ENCODE measurements around the gene NUMB. TPM values are rescaled to one million over a fixed set of nuclear protein-coding genes. Genes with fewer than 3 reads are reported as not detected.

NUMB gene
- total RNA-seq, 1 experiment from 2014 or later, result 75.2 TPM

GRCh38 chr14:73325063-73325462, 133.3 kb downstream of the NUMB start:
- TF ChIP-seq, protein P1, sequence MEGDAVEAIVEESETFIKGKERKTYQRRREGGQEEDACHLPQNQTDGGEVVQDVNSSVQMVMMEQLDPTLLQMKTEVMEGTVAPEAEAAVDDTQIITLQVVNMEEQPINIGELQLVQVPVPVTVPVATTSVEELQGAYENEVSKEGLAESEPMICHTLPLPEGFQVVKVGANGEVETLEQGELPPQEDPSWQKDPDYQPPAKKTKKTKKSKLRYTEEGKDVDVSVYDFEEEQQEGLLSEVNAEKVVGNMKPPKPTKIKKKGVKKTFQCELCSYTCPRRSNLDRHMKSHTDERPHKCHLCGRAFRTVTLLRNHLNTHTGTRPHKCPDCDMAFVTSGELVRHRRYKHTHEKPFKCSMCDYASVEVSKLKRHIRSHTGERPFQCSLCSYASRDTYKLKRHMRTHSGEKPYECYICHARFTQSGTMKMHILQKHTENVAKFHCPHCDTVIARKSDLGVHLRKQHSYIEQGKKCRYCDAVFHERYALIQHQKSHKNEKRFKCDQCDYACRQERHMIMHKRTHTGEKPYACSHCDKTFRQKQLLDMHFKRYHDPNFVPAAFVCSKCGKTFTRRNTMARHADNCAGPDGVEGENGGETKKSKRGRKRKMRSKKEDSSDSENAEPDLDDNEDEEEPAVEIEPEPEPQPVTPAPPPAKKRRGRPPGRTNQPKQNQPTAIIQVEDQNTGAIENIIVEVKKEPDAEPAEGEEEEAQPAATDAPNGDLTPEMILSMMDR (IDR thresholded peaks at IDR 0.05; ENCODE audit: unreplicated experiment), result no peak

DNA sequence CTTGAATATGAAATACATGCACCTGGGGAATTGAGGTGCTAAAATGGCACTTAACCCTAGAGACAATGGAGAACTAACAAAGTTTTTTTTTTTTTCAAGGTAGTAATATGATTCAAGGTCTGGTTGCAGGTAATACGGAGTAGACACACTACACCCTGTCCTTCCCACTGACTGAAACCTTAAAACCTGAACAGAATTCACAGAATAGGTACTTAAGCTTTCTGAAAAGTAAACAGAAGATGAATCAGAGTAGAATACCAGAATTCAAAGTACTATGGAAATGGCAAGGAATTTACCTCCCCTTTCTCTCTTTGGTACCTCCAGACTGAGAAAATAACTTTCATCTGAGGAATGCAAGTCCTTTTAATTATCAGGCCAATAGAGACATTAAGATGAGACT, 133.8 kb downstream of the NUMB start:
- DNase-seq, result no peak
- H3K4me1 Mint-ChIP-seq (ENCODE audit: low read depth, unreplicated experiment), result peaks cover 13% of the 10 kb centered on the region
- intact Hi-C loops (cut with micrococcal nuclease; ENCODE audit: unreplicated experiment), result no loop called here
- no peaks in the 10 kb centered on the region for H3K36me3 Mint-ChIP-seq (ENCODE audit: insufficient read depth, unreplicated experiment)
- no peak overlapping the region for H3K4me3 Mint-ChIP-seq (ENCODE audit: low read depth, unreplicated experiment)
- TF ChIP-seq, protein P1 (IDR thresholded peaks at IDR 0.05; ENCODE audit: unreplicated experiment), result no peak
- H3K27ac Mint-ChIP-seq (ENCODE audit: unreplicated experiment), result no peak overlapping the region
- H3K9me3 Mint-ChIP-seq (ENCODE audit: low read depth, unreplicated experiment), result no peaks in the 10 kb centered on the region
- H3K27me3 Mint-ChIP-seq (ENCODE audit: unreplicated experiment), result no peaks in the 10 kb centered on the region
- BruUV-seq (replicated peaks), result no TSS peak
- CTCF ChIA-PET, result no interaction called here

More at GRCh38 chr14:73325063-73325462, 133.3 kb downstream of the NUMB start:
- H3K27me3 Mint-ChIP-seq (ENCODE audit: unreplicated experiment), result no peaks in the 10 kb centered on the region
- DNase-seq, result no peak
- H3K27ac Mint-ChIP-seq (ENCODE audit: unreplicated experiment), result no peak overlapping the region
- H3K36me3 Mint-ChIP-seq (ENCODE audit: insufficient read depth, unreplicated experiment), result no peaks in the 10 kb centered on the region
- peaks cover 13% of the 10 kb centered on the region for H3K4me1 Mint-ChIP-seq (ENCODE audit: low read depth, unreplicated experiment)
- BruUV-seq (replicated peaks), result no TSS peak
- CTCF ChIA-PET, result no interaction called here
- H3K4me3 Mint-ChIP-seq (ENCODE audit: low read depth, unreplicated experiment), result no peak overlapping the region
- no peaks in the 10 kb centered on the region for H3K9me3 Mint-ChIP-seq (ENCODE audit: low read depth, unreplicated experiment)
- intact Hi-C loops (cut with micrococcal nuclease; ENCODE audit: unreplicated experiment), result no loop called here

- no peaks in the 10 kb centered on the region for H3K9me3 Mint-ChIP-seq (ENCODE audit: low read depth, unreplicated experiment)
- H3K27ac Mint-ChIP-seq (ENCODE audit: unreplicated experiment), result no peak overlapping the region
- BruUV-seq (replicated peaks), result no TSS peak
- intact Hi-C loops (cut with micrococcal nuclease; ENCODE audit: unreplicated experiment), result no loop called here
- CTCF ChIA-PET, result no interaction called here
- H3K4me1 Mint-ChIP-seq (ENCODE audit: low read depth, unreplicated experiment), result peaks cover 13% of the 10 kb centered on the region
- H3K36me3 Mint-ChIP-seq (ENCODE audit: insufficient read depth, unreplicated experiment), result no peaks in the 10 kb centered on the region
- H3K27me3 Mint-ChIP-seq (ENCODE audit: unreplicated experiment), result no peaks in the 10 kb centered on the region
- no peak for DNase-seq
- TF ChIP-seq, protein P1 (IDR thresholded peaks at IDR 0.05; ENCODE audit: unreplicated experiment), result no peak
- H3K4me3 Mint-ChIP-seq (ENCODE audit: low read depth, unreplicated experiment), result no peak overlapping the region
Observed at GRCh38 chr14:73323896-73324399, 134.4 kb downstream of the NUMB start.

DNA sequence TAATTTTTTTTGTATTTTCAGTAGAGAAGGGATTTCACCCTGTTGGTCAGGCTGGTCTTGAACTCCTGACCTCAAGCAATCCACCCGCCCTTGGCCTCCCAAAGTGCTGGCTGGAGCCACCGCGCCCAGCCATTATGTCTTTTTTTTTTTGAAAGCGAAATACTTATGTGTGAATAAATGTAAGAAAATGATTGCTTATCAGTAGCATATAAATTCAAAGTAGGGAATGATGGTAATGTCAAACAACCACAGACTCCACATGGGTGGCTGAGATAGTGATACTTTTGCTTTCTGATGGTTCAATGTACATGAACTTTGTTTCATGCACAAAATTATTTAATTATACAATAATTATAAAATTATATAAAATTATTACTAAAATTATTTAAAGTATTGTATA, 145.2 kb downstream of the NUMB start:
- no peaks in the 10 kb centered on the region for H3K4me1 Mint-ChIP-seq (ENCODE audit: low read depth, unreplicated experiment)
- no peak overlapping the region for H3K27ac Mint-ChIP-seq (ENCODE audit: unreplicated experiment)
- no peaks in the 10 kb centered on the region for H3K27me3 Mint-ChIP-seq (ENCODE audit: unreplicated experiment)
- TF ChIP-seq, protein P1 (IDR thresholded peaks at IDR 0.05; ENCODE audit: unreplicated experiment), result no peak
- H3K36me3 Mint-ChIP-seq (ENCODE audit: insufficient read depth, unreplicated experiment), result peaks cover 5% of the 10 kb centered on the region
- intact Hi-C loops (cut with micrococcal nuclease; ENCODE audit: unreplicated experiment), result no loop called here
- H3K4me3 Mint-ChIP-seq (ENCODE audit: low read depth, unreplicated experiment), result no peak overlapping the region
- CTCF ChIA-PET, result no interaction called here
- no peaks in the 10 kb centered on the region for H3K9me3 Mint-ChIP-seq (ENCODE audit: low read depth, unreplicated experiment)
- no TSS peak for BruUV-seq (replicated peaks)
- DNase-seq, result no peak

Data from Calu3 (cell line).